HCT116 (cell line): ENCODE measurements around the gene L3HYPDH. TPM values are rescaled to one million over a fixed set of nuclear protein-coding genes. Genes with fewer than 3 reads are reported as not detected.

Source experiments
- ATAC-seq: fragments of 200-7000 bp; cut with Tn5 transposase; 2 replicates; pipeline ENCODE4 v1.9.1; 2020; ENCODE audit warnings: mild to moderate bottlenecking, moderate library complexity
- BruUV-seq: library from RNA; stranded (reverse); fragments of 400-500 nt; replicated peaks from 2 replicates; lab custom pipeline; 2021; lab: Mats Ljungman, UMichigan
- CTCF ChIA-PET: fragments of 300-600 bp; sonication (Branson Sonifier 250); formaldehyde crosslinking; loops from one replicate; lab custom pipeline; 2021; ENCODE audit warnings: antibody characterized with exemption; lab: Charles Lee
- POLR2A ChIA-PET: fragments of 300-600, 350-600 bp; sonication (Branson Sonifier 250); formaldehyde crosslinking; loops from one replicate; lab custom pipeline; 2021; ENCODE audit warnings: antibody characterized with exemption; lab: Charles Lee
- RAD21 ChIA-PET, 2 experiments: fragments of 300-600 bp; sonication (Branson Sonifier 250); formaldehyde crosslinking; loops; one replicate each; lab custom pipeline; 2023; ENCODE audit warnings: low total read pairs in 2 of 2; ENCODE audit not compliant: uncharacterized antibody in 2 of 2, unreplicated experiment in 2 of 2, low non-redundant PET in 1 of 2; lab: Charles Lee
- DNase-seq: peaks from one replicate; pipeline ENCODE4 v3.0.0-alpha.2; 2010; ENCODE audit warnings: low read depth, low spot score
- H2AFZ ChIP-seq: fragments of 200-600 bp; shearing (Covaris generic), sonication (generic); 2 replicates; pipeline ENCODE4 v1.6.1; 2017; ENCODE audit warnings: low read depth, mixed run types, mixed read lengths, antibody characterized with exemption, low read length; ENCODE audit not compliant: poor library complexity, severe bottlenecking
- H3K27ac ChIP-seq: 2 replicates; pipeline ENCODE4 v1.5.1; 2012; ENCODE audit warnings: low read depth, low read length
- H3K27me3 ChIP-seq: fragments of 200-600 bp; sonication (generic); 2 replicates; pipeline ENCODE4 v1.6.1; 2016; ENCODE audit warnings: mixed run types, low read length, mixed read lengths; ENCODE audit not compliant: insufficient read depth
- H3K36me3 ChIP-seq, 2 experiments: fragments of 200-500 bp in 1 of 2; fragments of 200-600 bp in 1 of 2; sonication (Bioruptor generic) in 1 of 2; sonication (generic) in 1 of 2; 2 replicates each; pipeline versions ENCODE4 v1.5.1 to v1.6.1; 2014 to 2016; ENCODE audit warnings: low read length in 2 of 2, inconsistent platforms in 1 of 2, mixed read lengths in 1 of 2, mixed run types in 1 of 2; ENCODE audit not compliant: insufficient read depth in 2 of 2, control insufficient read depth in 1 of 2
- H3K4me1 ChIP-seq, 2 experiments: fragments of 200-600 bp in 1 of 2; sonication (generic) in 1 of 2; 2 replicates each; pipeline versions ENCODE4 v1.5.1 to v1.6.1; 2012 to 2017; ENCODE audit warnings: low read length in 2 of 2, inconsistent platforms in 1 of 2, mild to moderate bottlenecking in 1 of 2, mixed read lengths in 1 of 2, mixed run types in 1 of 2, moderate library complexity in 1 of 2; ENCODE audit not compliant: insufficient read depth in 2 of 2, control insufficient read depth in 1 of 2
- H3K4me2 ChIP-seq: fragments of 200-600 bp; sonication (generic); 2 replicates; pipeline ENCODE4 v1.6.1; 2017; ENCODE audit warnings: mixed run types, low read length, mixed read lengths
- H3K4me3 ChIP-seq, 2 experiments: fragments of 200-600 bp in 1 of 2; sonication (generic) in 1 of 2; replicated peaks in 1 of 2; 2 replicates each; pipeline ENCODE4 v1.5.1; 2011 to 2016; ENCODE audit warnings: low read length in 2 of 2, control low read depth in 1 of 2, low read depth in 1 of 2, mild to moderate bottlenecking in 1 of 2, mixed read lengths in 1 of 2, mixed run types in 1 of 2
- H3K79me2 ChIP-seq: fragments of 200-600 bp; sonication (generic); 2 replicates; pipeline ENCODE4 v1.6.1; 2017; ENCODE audit warnings: mild to moderate bottlenecking, mixed run types, low read length, moderate library complexity, mixed read lengths; ENCODE audit not compliant: insufficient read depth
- H3K9ac ChIP-seq: fragments of 200-600 bp; sonication (generic); 2 replicates; pipeline ENCODE4 v1.6.1; 2016; ENCODE audit warnings: low read length, mixed read lengths
- H3K9me2 ChIP-seq: fragments of 200-600 bp; sonication (generic), shearing (Covaris generic); 2 replicates; pipeline ENCODE4 v1.6.1; 2017; ENCODE audit warnings: mixed run types, mild to moderate bottlenecking, moderate library complexity; ENCODE audit not compliant: insufficient read depth
- H3K9me3 ChIP-seq, 2 experiments: fragments of 200-500 bp in 1 of 2; fragments of 200-600 bp in 1 of 2; sonication (Bioruptor generic) in 1 of 2; sonication (generic) in 1 of 2; 2 replicates each; pipeline ENCODE4 v1.6.1; 2014 to 2017; ENCODE audit warnings: low read length in 2 of 2, mixed read lengths in 2 of 2, inconsistent platforms in 1 of 2, low read depth in 1 of 2, mild to moderate bottlenecking in 1 of 2, mixed run types in 1 of 2, moderate library complexity in 1 of 2; ENCODE audit not compliant: control insufficient read depth in 1 of 2, insufficient read depth in 1 of 2
- H4K20me1 ChIP-seq: fragments of 200-600 bp; sonication (generic), shearing (Covaris generic); 2 replicates; pipeline ENCODE4 v1.6.1; 2017; ENCODE audit warnings: mixed run types, mild to moderate bottlenecking, moderate library complexity; ENCODE audit not compliant: insufficient read depth
- CEBPB ChIP-seq: IDR thresholded peaks from 2 replicates; pipeline ENCODE4 v1.6.1; 2012; ENCODE audit warnings: low read depth
- EGR1 ChIP-seq: IDR thresholded peaks from 2 replicates; pipeline ENCODE4 v1.6.1; 2012; ENCODE audit warnings: low read depth
- ELF1 ChIP-seq: IDR thresholded peaks from 2 replicates; pipeline ENCODE4 v1.6.1; 2012; ENCODE audit warnings: low read depth, borderline replicate concordance
- EZH2 ChIP-seq: fragments of 200-600 bp; sonication (generic); IDR thresholded peaks from 2 replicates; pipeline ENCODE4 v1.6.1; 2017; ENCODE audit warnings: antibody characterized with exemption, mixed run types
- EZH2phosphoT487 ChIP-seq: fragments of 200-600 bp; IDR thresholded peaks from 2 replicates; pipeline ENCODE4 v1.6.1; 2018; ENCODE audit warnings: antibody characterized with exemption, borderline replicate concordance
- FOSL1 ChIP-seq: IDR thresholded peaks from 2 replicates; pipeline ENCODE4 v1.6.1; 2012; ENCODE audit warnings: low read depth
- POLR2AphosphoS5 ChIP-seq: IDR thresholded peaks from 2 replicates; pipeline ENCODE4 v1.6.1; 2011; ENCODE audit warnings: mild to moderate bottlenecking, low read depth, low read length, moderate library complexity
- RAD21 ChIP-seq: IDR thresholded peaks from 2 replicates; pipeline ENCODE4 v1.6.1; 2012; ENCODE audit warnings: low read depth, mild to moderate bottlenecking
- SIN3A ChIP-seq: IDR thresholded peaks from 2 replicates; pipeline ENCODE4 v1.6.1; 2012; ENCODE audit warnings: low read depth
- SP1 ChIP-seq: IDR thresholded peaks from 2 replicates; pipeline ENCODE4 v1.6.1; 2012; ENCODE audit warnings: low read depth
- TCF7L2 ChIP-seq: IDR thresholded peaks from 2 replicates; pipeline ENCODE4 v1.7.0; 2011; ENCODE audit warnings: borderline replicate concordance, inconsistent platforms; ENCODE audit not compliant: insufficient read depth, insufficient read length; ENCODE audit errors: extremely low read depth
- YY1 ChIP-seq: IDR thresholded peaks from 2 replicates; pipeline ENCODE4 v1.6.1; 2011; ENCODE audit warnings: low read length, low read depth, moderate library complexity, mild to moderate bottlenecking; ENCODE audit not compliant: insufficient replicate concordance; ENCODE audit errors: extremely low read depth
- ZBTB33 ChIP-seq: IDR thresholded peaks from 2 replicates; pipeline ENCODE4 v1.6.1; 2011; ENCODE audit warnings: mild to moderate bottlenecking, low read length, moderate library complexity; ENCODE audit not compliant: insufficient replicate concordance; ENCODE audit errors: extremely low read depth
- intact Hi-C: fragments of 100-400 bp; cut with micrococcal nuclease; formaldehyde crosslinking; loops from 2 replicates; pipeline ENCODE4 v1.10.0; 2022
- total RNA-seq: library from RNA; stranded (reverse); gene quantifications from one replicate; pipeline ENCODE4 v1.2.1, GENCODE V29; 2021; ENCODE audit not compliant: unreplicated experiment
- TF ChIP-seq, protein P1 (sequence below): IDR thresholded peaks from 2 replicates; pipeline ENCODE4 v1.6.1; 2012
- TF ChIP-seq, protein P2 (sequence below): IDR thresholded peaks from 2 replicates; pipeline ENCODE4 v1.6.1; 2012

The L3HYPDH gene
- total RNA-seq, 1 experiment from 2014 or later: 19.5 TPM

GRCh38 chr14:59438195-59438647 lies 46.0 kb downstream of the L3HYPDH start:
- Histone ChIP-seq H3K4me2 (no peak overlapping the region; the same call in 1 of the 2 replicates), H3K79me2 (no peaks in the 10 kb centered on the region), H3K27me3 (no peaks in the 10 kb centered on the region), H3K27ac (no peak overlapping the region), H3K9me3 (no peaks in the 10 kb centered on the region), H2AFZ (no peak overlapping the region), H3K4me1 (peaks cover 4 to 7% of the 10 kb centered on the region in 2 experiments; a peak in 1 of 4 replicates), H3K4me3 (no peak overlapping the region), H3K9ac (no peak overlapping the region), H3K36me3 (no peaks in the 10 kb centered on the region), H4K20me1 (no peaks in the 10 kb centered on the region), H3K9me2 (no peaks in the 10 kb centered on the region)
- DNase-seq (no peak), ATAC-seq (no peak)
- intact Hi-C loops: no loop called here
- ChIA-PET RAD21 (no interaction called here), CTCF (no interaction called here), POLR2A (no interaction called here)
- TF ChIP-seq, protein P1, sequence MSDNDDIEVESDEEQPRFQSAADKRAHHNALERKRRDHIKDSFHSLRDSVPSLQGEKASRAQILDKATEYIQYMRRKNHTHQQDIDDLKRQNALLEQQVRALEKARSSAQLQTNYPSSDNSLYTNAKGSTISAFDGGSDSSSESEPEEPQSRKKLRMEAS: no peak
- TF ChIP-seq, protein P2, sequence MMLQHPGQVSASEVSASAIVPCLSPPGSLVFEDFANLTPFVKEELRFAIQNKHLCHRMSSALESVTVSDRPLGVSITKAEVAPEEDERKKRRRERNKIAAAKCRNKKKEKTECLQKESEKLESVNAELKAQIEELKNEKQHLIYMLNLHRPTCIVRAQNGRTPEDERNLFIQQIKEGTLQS: no peak
- TF ChIP-seq SP1 (no peak), ELF1 (no peak), YY1 (no peak), POLR2AphosphoS5 (no peak), EGR1 (no peak), SIN3A (no peak), CEBPB (no peak), TCF7L2 (no peak), FOSL1 (no peak), EZH2 (no peak), RAD21 (no peak), ZBTB33 (no peak), EZH2phosphoT487 (no peak)
- BruUV-seq: no TSS peak
